Kidney (tissue), 14 donors: ENCODE results near the gene TMEM229B. TPM values are rescaled to one million over a fixed set of nuclear protein-coding genes. Genes with fewer than 3 reads are reported as not detected.

Experiments
- DNase-seq, 5 donors: peaks; one replicate each; pipeline ENCODE4 v3.0.0-alpha.2; 2013 to 2020
- FAIRE-seq: peaks from 2 replicates; lab custom pipeline; 2012; peaks lifted over from hg19 to GRCh38; lab: Jason Lieb, UNC
- H3K27ac ChIP-seq, 2 donors: one replicate each; pipeline ENCODE4 v1.7.0; 2013; ENCODE audit warnings: low read depth in 2 of 2, low read length in 2 of 2, inconsistent platforms in 1 of 2
- H3K27me3 ChIP-seq: one replicate; pipeline ENCODE4 v1.7.1; 2013; ENCODE audit warnings: low read length, inconsistent platforms; ENCODE audit not compliant: control insufficient read depth, insufficient read depth
- H3K36me3 ChIP-seq, 3 donors: one replicate each; pipeline versions ENCODE4 v1.7.0 to v1.7.1; 2013; ENCODE audit warnings: low read length in 3 of 3, control low read depth in 1 of 3, inconsistent platforms in 1 of 3; ENCODE audit not compliant: insufficient read depth in 3 of 3, control insufficient read depth in 2 of 3
- H3K4me1 ChIP-seq, 3 donors: one replicate each; pipeline versions ENCODE4 v1.7.0 to v1.7.1; 2013; ENCODE audit warnings: low read length in 3 of 3, inconsistent platforms in 1 of 3, low read depth in 1 of 3; ENCODE audit not compliant: control insufficient read depth in 2 of 3, insufficient read depth in 2 of 3
- H3K4me3 ChIP-seq, 3 donors: one replicate each; pipeline versions ENCODE4 v1.7.0 to v1.8.1; 2013; ENCODE audit warnings: low read length in 3 of 3, control low read depth in 1 of 3, inconsistent platforms in 1 of 3
- H3K9ac ChIP-seq, 3 donors: one replicate each; pipeline versions ENCODE4 v1.7.0 to v1.7.1; 2013; ENCODE audit warnings: low read length in 3 of 3, control low read depth in 1 of 3, inconsistent platforms in 1 of 3
- H3K9me3 ChIP-seq, 3 donors: one replicate each; pipeline versions ENCODE4 v1.7.0 to v1.7.1; 2013; ENCODE audit warnings: low read length in 3 of 3, control low read depth in 1 of 3, inconsistent platforms in 1 of 3; ENCODE audit not compliant: control insufficient read depth in 2 of 3, insufficient read depth in 1 of 3
- CTCF ChIP-seq: IDR thresholded peaks from 3 replicates; pipeline ENCODE4 v1.5.1; 2012; ENCODE audit warnings: mild to moderate bottlenecking, moderate library complexity, borderline replicate concordance; ENCODE audit not compliant: insufficient read depth; ENCODE audit errors: extremely low read depth
- intact Hi-C: fragments of 100-400 bp; cut with DNase I; formaldehyde crosslinking; loops from one replicate; pipeline ENCODE4 v1.11.1; 2022
- polyA plus RNA-seq: library from polyadenylated mRNA; stranded (reverse); fragments of 350-450 nt; fragmentation: Illumina TruSeq; extraction: RNeasy Lipid Tissue Mini Kit (QIAGEN cat#74804); gene quantifications from one replicate; pipeline ENCODE4 v1.2.3, GENCODE V29; 2014; ENCODE audit warnings: low read depth, low replicate concordance; ENCODE audit not compliant: insufficient read depth
- total RNA-seq: library from RNA; stranded (reverse); fragmentation: NEBNext Ultra II Directional; extraction: Animal tissue kit (Norgen Biotek cat#: 25700); gene quantifications from one replicate; pipeline ENCODE4 v1.2.1, GENCODE V29; 2021
- donor health status: control.
- donor health status: control.
- donor health status: control.
- donor health status: control.
- donor health status: control.
- donor health status: DM: yes; HTN: yes; CAD: no.
- donor health status: Normal renal cell carcinoma (clear cell type).

Gene TMEM229B
- total and polyA plus RNA-seq, 2 donors from 2014 or later: 3.1 to 7.8 TPM

GRCh38 chr14:67515386-67516079 is 27.0 kb upstream of the TMEM229B start:
- Histone ChIP-seq H3K4me3 (peak overlapping the region in 2 of 3 donors; percentile 35 to 48), H3K27me3 (no peaks in the 10 kb centered on the region), H3K4me1 (peaks cover 0 to 11% (median 7%) of the 10 kb centered on the region in 3 donors), H3K36me3 (no peaks in the 10 kb centered on the region), H3K9me3 (no peaks in the 10 kb centered on the region), H3K9ac (no peak overlapping the region), H3K27ac (no peak overlapping the region)
- FAIRE-seq (no peak), DNase-seq (peak in 3 of 5 donors; percentile 21 to 74 (median 49))
- no peak for TF ChIP-seq CTCF
- intact Hi-C loops: no loop called here

- peak overlapping the region in 1 of 3 donors; percentile 23 for H3K9ac ChIP-seq
- no peaks in the 10 kb centered on the region for H3K27me3 ChIP-seq
- no peaks in the 10 kb centered on the region for H3K9me3 ChIP-seq
- H3K4me3 ChIP-seq: peak overlapping the region; percentile 39 to 69 (median 57)
- no peak overlapping the region for H3K27ac ChIP-seq
- intact Hi-C loops: no loop called here
- no peaks in the 10 kb centered on the region for H3K36me3 ChIP-seq
- peaks cover 0 to 11% (median 7%) of the 10 kb centered on the region in 3 donors for H3K4me1 ChIP-seq
- peak; percentile 38 to 81 (median 64) for DNase-seq
- no peak for FAIRE-seq
- TF ChIP-seq CTCF: no peak
These were observed 26.3 kb upstream of the TMEM229B start for GRCh38 chr14:67514650-67515385.

- H3K9me3 ChIP-seq: no peaks in the 10 kb centered on the region
- H3K4me3 ChIP-seq: peak overlapping the region in 2 of 3 donors; percentile 57 to 69
- DNase-seq (no peak), FAIRE-seq (no peak)
- TF ChIP-seq CTCF: no peak
- H3K27ac ChIP-seq: no peak overlapping the region
- H3K27me3 ChIP-seq: no peaks in the 10 kb centered on the region
- intact Hi-C loops: no loop called here
- H3K9ac ChIP-seq: peak overlapping the region in 1 of 3 donors; percentile 23
- no peaks in the 10 kb centered on the region for H3K36me3 ChIP-seq
- H3K4me1 ChIP-seq: peaks cover 0 to 11% (median 7%) of the 10 kb centered on the region in 3 donors
These were observed 25.7 kb upstream of the TMEM229B start for GRCh38 chr14:67514203-67514607.
